Stomach (tissue), 4 donors: ENCODE measurements around the gene DUT.

ENCODE experiments used
- EP300 ChIP-seq: sonication (generic); formaldehyde crosslinking; IDR thresholded peaks from one replicate; pipeline ENCODE4 v1.6.1; 2017; ENCODE audit warnings: antibody characterized with exemption
- POLR2A ChIP-seq, 4 donors: fragments of 450-650 bp; IDR thresholded peaks; one replicate each; pipeline ENCODE4 v1.6.1; 2016; ENCODE audit warnings: antibody characterized with exemption in 4 of 4, control low read depth in 2 of 4, mild to moderate bottlenecking in 1 of 4, moderate library complexity in 1 of 4
- POLR2AphosphoS5 ChIP-seq, 3 donors: sonication (generic); formaldehyde crosslinking; IDR thresholded peaks; one replicate each; pipeline ENCODE4 v1.6.1; 2016; ENCODE audit warnings: antibody characterized with exemption in 3 of 3
- TF ChIP-seq, protein P1 (sequence below), 7 experiments: fragments of 450-650 bp in 4 of 7; fragments of 200-600 bp in 3 of 7; sonication (generic) in 3 of 7; IDR thresholded peaks; one replicate each; pipeline ENCODE4 v1.5.1; 2016 to 2019; ENCODE audit warnings: antibody characterized with exemption in 7 of 7, control low read depth in 2 of 7, mild to moderate bottlenecking in 1 of 7

DNA sequence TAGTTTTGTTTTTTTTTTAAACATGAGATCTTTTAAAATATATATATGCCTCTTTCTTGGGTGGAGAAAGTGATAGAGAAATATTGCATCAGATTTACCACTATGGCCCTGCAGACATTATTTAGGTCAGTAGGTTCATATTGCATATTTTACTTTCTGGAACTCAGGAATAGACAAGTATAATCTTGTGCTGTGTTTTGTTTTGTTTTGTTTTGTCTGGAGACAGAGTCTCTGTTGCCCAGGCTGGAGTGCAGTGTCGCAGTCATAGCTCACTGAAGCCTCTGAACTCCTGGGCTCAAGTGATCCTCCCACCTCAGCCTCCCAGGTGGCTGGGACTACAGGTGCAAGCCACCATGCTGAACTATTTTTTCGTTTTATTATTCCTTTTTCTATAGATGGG lies 21.5 kb upstream of the DUT start:
- TF ChIP-seq POLR2A (IDR thresholded peaks at IDR 0.05): no peak
- TF ChIP-seq, protein P1, sequence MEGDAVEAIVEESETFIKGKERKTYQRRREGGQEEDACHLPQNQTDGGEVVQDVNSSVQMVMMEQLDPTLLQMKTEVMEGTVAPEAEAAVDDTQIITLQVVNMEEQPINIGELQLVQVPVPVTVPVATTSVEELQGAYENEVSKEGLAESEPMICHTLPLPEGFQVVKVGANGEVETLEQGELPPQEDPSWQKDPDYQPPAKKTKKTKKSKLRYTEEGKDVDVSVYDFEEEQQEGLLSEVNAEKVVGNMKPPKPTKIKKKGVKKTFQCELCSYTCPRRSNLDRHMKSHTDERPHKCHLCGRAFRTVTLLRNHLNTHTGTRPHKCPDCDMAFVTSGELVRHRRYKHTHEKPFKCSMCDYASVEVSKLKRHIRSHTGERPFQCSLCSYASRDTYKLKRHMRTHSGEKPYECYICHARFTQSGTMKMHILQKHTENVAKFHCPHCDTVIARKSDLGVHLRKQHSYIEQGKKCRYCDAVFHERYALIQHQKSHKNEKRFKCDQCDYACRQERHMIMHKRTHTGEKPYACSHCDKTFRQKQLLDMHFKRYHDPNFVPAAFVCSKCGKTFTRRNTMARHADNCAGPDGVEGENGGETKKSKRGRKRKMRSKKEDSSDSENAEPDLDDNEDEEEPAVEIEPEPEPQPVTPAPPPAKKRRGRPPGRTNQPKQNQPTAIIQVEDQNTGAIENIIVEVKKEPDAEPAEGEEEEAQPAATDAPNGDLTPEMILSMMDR (IDR thresholded peaks at IDR 0.05): no peak
- TF ChIP-seq POLR2AphosphoS5 (IDR thresholded peaks at IDR 0.05): no peak
- TF ChIP-seq EP300: no peak
